ENCODE results near the gene MRPL34. TPM values are rescaled to one million over a fixed set of nuclear protein-coding genes. Genes with fewer than 3 reads are reported as not detected.

The MRPL34 gene
- total RNA-seq, 4 donors from 2014 or later: 91.1 to 97.2 (median 92.8) TPM

- 88 to 100% methylated on average over 1 to 7 of the region's 8 CpGs for WGBS, 2 donors
- Histone ChIP-seq H3K27me3 (peaks cover 0 to 38% (median 2%) of the 10 kb centered on the region in 4 donors), H3K27ac (no peak overlapping the region), H3K4me3 (no peak overlapping the region), H3K36me3 (peaks cover 0 to 23% (median 0%) of the 10 kb centered on the region in 3 donors), H3K9me3 (no peaks in the 10 kb centered on the region), H3K4me1 (peaks cover 45 to 72% (median 46%) of the 10 kb centered on the region in 3 donors)
- intact Hi-C loops (cut with DNase I): no loop called here
- no peak for DNase-seq
- TF ChIP-seq POLR2A (IDR thresholded peaks at IDR 0.05): no peak
- TF ChIP-seq CTCF (IDR thresholded peaks at IDR 0.05): no peak
Observed at GRCh38 chr19:17332360-17332676, 26.6 kb downstream of the MRPL34 start.

- H3K4me1 ChIP-seq: peaks cover 47 to 72% (median 50%) of the 10 kb centered on the region in 3 donors
- WGBS, 2 donors: 95 to 98% methylated on average over 13 to 29 of the region's 45 CpGs
- H3K9me3 ChIP-seq: no peaks in the 10 kb centered on the region
- TF ChIP-seq CTCF (IDR thresholded peaks at IDR 0.05) (no peak), POLR2A (IDR thresholded peaks at IDR 0.05) (no peak)
- intact Hi-C loops (cut with DNase I): no loop called here
- peaks cover 0 to 38% (median 2%) of the 10 kb centered on the region in 4 donors for H3K27me3 ChIP-seq
- H3K4me3 ChIP-seq: no peak overlapping the region
- peaks cover 0 to 23% (median 0%) of the 10 kb centered on the region in 3 donors for H3K36me3 ChIP-seq
- no peak overlapping the region for H3K27ac ChIP-seq
- DNase-seq: no peak
Observed at GRCh38 chr19:17332677-17333581, 27.3 kb downstream of the MRPL34 start.

GRCh38 chr19:17333611-17334413 is 28.1 kb downstream of the MRPL34 start:
- H3K4me1 ChIP-seq: peaks cover 47 to 72% (median 47%) of the 10 kb centered on the region in 3 donors
- peak overlapping the region; percentile 51 to 92 (median 68) for H3K4me3 ChIP-seq
- no peak for DNase-seq
- WGBS, 2 donors: 43 to 48% methylated on average over 10 to 18 of the region's 52 CpGs
- TF ChIP-seq POLR2A (IDR thresholded peaks at IDR 0.05): peak in 1 of 4 donors; percentile 33
- TF ChIP-seq CTCF (IDR thresholded peaks at IDR 0.05): no peak
- H3K9me3 ChIP-seq: no peaks in the 10 kb centered on the region
- H3K27me3 ChIP-seq: peaks cover 0 to 32% (median 2%) of the 10 kb centered on the region in 4 donors
- intact Hi-C loops (cut with DNase I): no loop called here
- peak overlapping the region; percentile 80 to 98 (median 93) for H3K27ac ChIP-seq
- H3K36me3 ChIP-seq: peaks cover 0 to 23% (median 0%) of the 10 kb centered on the region in 3 donors

GRCh38 chr19:17334414-17335409 is 29.0 kb downstream of the MRPL34 start, which contains the start of gene ANO8:
Gene ANO8, minus strand, starts transcription at chr19:17334855. Its CDS starts 185 bp downstream, at chr19:17334670.
- H3K36me3 ChIP-seq: peaks cover 0 to 23% (median 0%) of the 10 kb centered on the region in 3 donors
- peaks cover 0 to 23% (median 0%) of the 10 kb centered on the region in 4 donors for H3K27me3 ChIP-seq
- no peaks in the 10 kb centered on the region for H3K9me3 ChIP-seq
- peak within 1 kb of the TSS; percentile 80 to 98 (median 93) for H3K27ac ChIP-seq
- peak; percentile 42 for DNase-seq
- intact Hi-C loops (cut with DNase I): no loop called here
- peak in 2 of 4 donors; percentile 25 to 51 for TF ChIP-seq POLR2A (IDR thresholded peaks at IDR 0.05)
- peak in 1 of 6 experiments; percentile 2 for TF ChIP-seq CTCF (IDR thresholded peaks at IDR 0.05)
- H3K4me3 ChIP-seq: peak within 1 kb of the TSS; percentile 51 to 92 (median 68)
- WGBS, 2 donors: 1 to 2% methylated on average over 22 to 34 of the region's 86 CpGs
- peaks cover 38 to 66% (median 38%) of the 10 kb centered on the region in 3 donors for H3K4me1 ChIP-seq

Measured in esophagus squamous epithelium (tissue), 5 donors.